ENCODE data around the gene CDK3.
"Not testable (repeated sequence)": the region's sequence is repeated elsewhere in the genome, so short reads cannot be mapped to it uniquely, and the experiment has no call there.

The CDK3 gene

GRCh38 chr17:76044475-76045007 lies 43.9 kb downstream of the CDK3 start:
- not testable (repeated sequence) for DNase-seq

- DNase-seq, result no peak
Observed at GRCh38 chr17:76046064-76046463, 45.4 kb downstream of the CDK3 start.

GRCh38 chr17:76048025-76048605 lies 47.5 kb downstream of the CDK3 start:
- no peak for DNase-seq

GRCh38 chr17:76048711-76049110 lies 48.1 kb downstream of the CDK3 start:
- DNase-seq, result no peak

GRCh38 chr17:76049239-76049638 lies 48.6 kb downstream of the CDK3 start:
- DNase-seq, result no peak

GRCh38 chr17:76049836-76050537 lies 49.3 kb downstream of the CDK3 start:
- DNase-seq, result no peak

GRCh38 chr17:76050538-76051467 lies 50.1 kb downstream of the CDK3 start:
- no peak for DNase-seq

- DNase-seq, result no peak
Observed at GRCh38 chr17:76051561-76051960, 50.9 kb downstream of the CDK3 start.

GRCh38 chr17:76053246-76054111 lies 52.8 kb downstream of the CDK3 start:
- no peak for DNase-seq

GRCh38 chr17:76054112-76054476 lies 53.4 kb downstream of the CDK3 start:
- no peak for DNase-seq

Data from NCI-H82 (cell line).